GM23248 (cell line): ENCODE data around the gene FIS1. TPM values are rescaled to one million over a fixed set of nuclear protein-coding genes. Genes with fewer than 3 reads are reported as not detected.
"Not testable (repeated sequence)": the region's sequence is repeated elsewhere in the genome, so short reads cannot be mapped to it uniquely, and the experiment has no call there.

Experiments used
- DNase-seq: peaks from one replicate; pipeline ENCODE4 v3.0.0-alpha.2; 2015
- H2AFZ ChIP-seq: fragments of 200-600 bp; sonication (generic); 2 replicates; pipeline ENCODE4 v1.6.1; 2016; ENCODE audit warnings: antibody characterized with exemption
- H3F3A ChIP-seq: fragments of 200-600 bp; sonication (generic); 2 replicates; pipeline ENCODE4 v1.6.1; 2016; ENCODE audit warnings: mild to moderate bottlenecking, antibody characterized with exemption, mixed run types; ENCODE audit not compliant: insufficient read depth
- H3K27ac ChIP-seq: fragments of 200-600 bp; sonication (generic); 2 replicates; pipeline ENCODE4 v1.5.1; 2016; ENCODE audit warnings: mild to moderate bottlenecking
- H3K27me3 ChIP-seq: fragments of 200-600 bp; sonication (generic); replicated peaks from 2 replicates; pipeline ENCODE4 v1.6.1; 2016; ENCODE audit warnings: mild to moderate bottlenecking; ENCODE audit not compliant: insufficient read depth
- H3K36me3 ChIP-seq: fragments of 200-600 bp; sonication (generic); 2 replicates; pipeline ENCODE4 v1.6.1; 2016; ENCODE audit warnings: low read depth, mild to moderate bottlenecking
- H3K4me1 ChIP-seq: fragments of 200-600 bp; sonication (generic); 2 replicates; pipeline ENCODE4 v1.6.1; 2016; ENCODE audit warnings: mild to moderate bottlenecking; ENCODE audit not compliant: insufficient read depth
- H3K4me2 ChIP-seq: fragments of 200-600 bp; sonication (generic); one replicate; pipeline ENCODE4 v1.6.1; 2016; ENCODE audit warnings: mild to moderate bottlenecking; ENCODE audit not compliant: unreplicated experiment
- H3K4me3 ChIP-seq: fragments of 200-600 bp; sonication (generic); 2 replicates; pipeline ENCODE4 v1.5.1; 2016; ENCODE audit warnings: mild to moderate bottlenecking
- H3K79me2 ChIP-seq: fragments of 200-600 bp; sonication (generic); 2 replicates; pipeline ENCODE4 v1.6.1; 2016; ENCODE audit warnings: mild to moderate bottlenecking; ENCODE audit not compliant: insufficient read depth
- H3K9ac ChIP-seq: fragments of 200-600 bp; sonication (generic); 2 replicates; pipeline ENCODE4 v1.6.1; 2016; ENCODE audit warnings: mild to moderate bottlenecking
- H3K9me2 ChIP-seq: fragments of 200-600 bp; sonication (generic); 2 replicates; pipeline ENCODE4 v1.6.1; 2016; ENCODE audit warnings: mixed run types, mild to moderate bottlenecking, moderate library complexity; ENCODE audit not compliant: insufficient read depth
- H3K9me3 ChIP-seq: fragments of 200-600 bp; sonication (generic); one replicate; pipeline ENCODE4 v1.6.1; 2017; ENCODE audit warnings: low read depth
- H4K20me1 ChIP-seq: fragments of 200-600 bp; sonication (generic); 2 replicates; pipeline ENCODE4 v1.6.0; 2016; ENCODE audit not compliant: insufficient read depth
- EZH2 ChIP-seq: fragments of 200-600 bp; sonication (generic); IDR thresholded peaks from 2 replicates; pipeline ENCODE4 v1.6.1; 2018; ENCODE audit warnings: antibody characterized with exemption, mild to moderate bottlenecking; ENCODE audit not compliant: insufficient read depth, poor library complexity, severe bottlenecking
- EZH2phosphoT487 ChIP-seq: fragments of 200-600 bp; sonication (generic); IDR thresholded peaks from 2 replicates; pipeline ENCODE4 v1.6.1; 2018; ENCODE audit warnings: antibody characterized with exemption, moderate library complexity, mild to moderate bottlenecking, low read depth; ENCODE audit not compliant: insufficient read depth
- WGBS, 2 experiments: methylation state at CpG; one replicate each; pipeline ENCODE4 v1.1.6; 2015 to 2017; ENCODE audit warnings: low lambda C conversion rate in 2 of 2, low coverage in 1 of 2; ENCODE audit errors: missing lambda C conversion rate in 2 of 2; 5-methylcytosine and 5-hydroxymethylcytosine counted together
- in situ Hi-C: fragments of 300-500 bp; cut with MboI; formaldehyde crosslinking; loops from 2 replicates; pipeline ENCODE4 v1.15.0; 2020
- polyA plus RNA-seq: library from polyadenylated mRNA; unstranded; fragments of >200 nt; fragmentation: Nextera tagmentation; extraction: Ambion mirVana; gene quantifications from 2 replicates; pipeline ENCODE4 v1.2.1, GENCODE V29; 2016
- total RNA-seq: library from RNA; depleted of rRNA; stranded (reverse); fragments of >200 nt; shearing (Covaris generic); gene quantifications from 2 replicates; pipeline ENCODE4 v1.2.3, GENCODE V29; 2014

Gene FIS1
- total and polyA plus RNA-seq, 2 experiments from 2014 or later: 193 to 235 TPM

DNA sequence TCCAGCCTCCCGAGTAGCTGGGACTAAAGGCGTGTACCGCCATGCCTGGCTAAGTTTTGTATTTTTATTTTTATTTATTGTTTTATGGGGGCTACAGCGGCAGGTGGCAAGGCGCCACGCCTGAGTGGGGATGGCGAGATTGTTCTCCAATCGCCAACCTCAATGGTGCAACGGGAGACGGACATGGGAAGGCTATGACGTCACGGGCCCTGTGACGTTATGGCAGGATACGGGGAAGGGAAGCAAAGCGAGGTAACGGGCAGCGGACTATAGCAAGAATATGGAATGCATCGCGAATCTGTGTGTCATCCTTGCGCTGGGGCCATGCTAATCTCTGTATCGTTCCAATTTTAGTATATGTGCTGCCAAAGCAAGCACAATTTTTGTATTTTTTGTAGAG lies 24.8 kb upstream of the FIS1 start:
- Histone ChIP-seq H3K4me1 (no peaks in the 10 kb centered on the region), H3K4me3 (no peak overlapping the region), H2AFZ (no peak overlapping the region), H3K27me3 (peaks cover 20% of the 10 kb centered on the region; the same call in 1 of the 2 replicates), H3K9me3 (no peaks in the 10 kb centered on the region), H3K9ac (no peak overlapping the region), H4K20me1 (no peaks in the 10 kb centered on the region), H3F3A (no peaks in the 10 kb centered on the region), H3K9me2 (no peaks in the 10 kb centered on the region), H3K36me3 (no peaks in the 10 kb centered on the region), H3K27ac (no peak overlapping the region), H3K4me2 (no peak overlapping the region), H3K79me2 (no peaks in the 10 kb centered on the region)
- WGBS, 2 experiments: 72 to 77% methylated on average over 21 of the region's 21 CpGs
- DNase-seq: no peak
- TF ChIP-seq EZH2phosphoT487 (no peak), EZH2 (no peak)
- in situ Hi-C loops: no loop called here

DNA sequence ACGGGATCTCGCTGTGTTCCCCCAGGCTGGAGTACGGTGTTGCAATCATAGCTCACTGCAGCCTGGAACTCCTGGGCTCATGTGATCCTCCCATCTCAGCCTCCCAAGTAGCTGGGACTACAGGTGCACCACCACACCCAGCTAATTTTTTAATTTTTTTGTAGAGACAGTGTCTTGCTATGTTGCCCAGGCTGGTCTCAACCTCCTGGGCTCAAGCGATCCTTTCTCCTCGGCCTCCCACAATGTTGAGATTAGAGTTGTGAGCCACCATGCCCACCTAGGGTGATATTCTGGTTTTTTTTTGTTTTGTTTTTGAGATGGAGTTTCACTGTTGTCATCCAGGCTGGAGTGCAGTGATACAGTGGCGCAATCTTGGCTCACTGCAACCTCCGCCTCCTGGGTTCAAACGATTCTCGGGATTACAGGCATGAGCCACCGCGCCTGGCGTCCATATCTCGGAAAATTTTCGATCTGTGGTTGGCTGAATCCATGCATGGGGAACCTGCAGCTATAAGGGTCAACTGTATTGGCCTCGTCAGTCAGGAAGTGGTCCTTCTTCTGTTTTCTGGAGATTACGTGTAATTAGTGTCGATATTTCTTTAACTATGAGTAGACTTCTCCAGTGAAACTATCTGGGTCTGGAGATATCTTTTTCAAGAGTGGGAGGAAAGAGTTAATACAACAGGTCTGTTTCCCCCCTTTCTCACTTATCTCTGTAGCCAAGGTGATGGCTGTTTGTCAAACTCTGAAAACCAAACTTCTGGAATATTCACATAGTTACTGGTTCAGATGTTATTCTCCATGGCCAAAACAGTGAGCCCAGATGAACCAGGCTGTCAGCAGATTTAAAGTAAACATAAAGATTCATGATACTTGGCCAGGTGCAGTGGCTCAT lies 21.0 kb upstream of the FIS1 start:
- Histone ChIP-seq H3K36me3 (no peaks in the 10 kb centered on the region), H3K4me2 (no peak overlapping the region), H2AFZ (no peak overlapping the region), H3F3A (no peaks in the 10 kb centered on the region), H3K79me2 (no peaks in the 10 kb centered on the region), H3K4me3 (no peak overlapping the region), H3K4me1 (0 out of 2 replicates have a peak, but pooled peaks cover 3% of the 10 kb centered on the region), H3K27me3 (no peaks in the 10 kb centered on the region; the same call in 1 of the 2 replicates), H3K9ac (no peak overlapping the region), H3K27ac (no peak overlapping the region), H3K9me3 (no peaks in the 10 kb centered on the region), H3K9me2 (no peaks in the 10 kb centered on the region), H4K20me1 (no peaks in the 10 kb centered on the region)
- TF ChIP-seq EZH2: no peak
- TF ChIP-seq EZH2phosphoT487: no peak
- 73 to 77% methylated on average over 17 of the region's 17 CpGs for WGBS, 2 experiments
- no peak for DNase-seq
- in situ Hi-C loops: no loop called here

DNA sequence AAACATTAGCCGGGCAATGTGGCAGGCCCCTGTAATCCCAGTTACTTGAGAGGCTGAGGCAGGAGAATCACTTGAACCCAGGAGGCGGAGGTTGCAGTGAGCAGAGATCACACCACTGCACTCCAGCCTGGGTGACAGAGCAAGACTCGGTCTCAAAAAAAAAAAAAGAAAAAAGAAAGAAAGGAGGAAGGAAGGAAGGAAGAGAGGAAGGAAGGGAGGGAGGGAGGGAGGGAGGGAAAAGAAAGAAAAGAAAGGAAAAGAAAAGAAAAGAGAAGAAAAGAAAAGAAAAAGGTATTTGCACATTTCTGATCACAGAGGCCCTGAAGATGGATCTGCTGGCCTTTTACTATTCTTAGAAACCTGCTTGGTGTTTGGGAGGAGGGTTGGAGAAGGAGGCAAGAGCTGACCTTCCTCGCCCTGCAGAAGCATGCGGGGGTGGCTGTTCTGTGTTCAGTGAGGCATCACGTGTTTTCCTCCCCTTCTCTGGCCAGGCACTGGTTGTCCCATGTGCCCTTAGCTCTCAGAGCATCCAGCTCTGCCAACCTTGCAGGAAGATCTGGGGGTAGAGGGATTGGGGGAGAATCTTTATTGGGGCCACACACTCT lies 19.3 kb upstream of the FIS1 start:
- H3K4me1 ChIP-seq, H3K4me2 ChIP-seq, in situ Hi-C loops, H2AFZ ChIP-seq, H3K9me2 ChIP-seq, H3K36me3 ChIP-seq, H3F3A ChIP-seq, H3K27me3 ChIP-seq, H3K27ac ChIP-seq, H3K9ac ChIP-seq, H3K4me3 ChIP-seq, H3K79me2 ChIP-seq, H3K9me3 ChIP-seq, H4K20me1 ChIP-seq: not testable (repeated sequence)
- 44 to 58% methylated on average over 6 of the region's 6 CpGs for WGBS, 2 experiments
- peak; percentile 36 for DNase-seq

DNA sequence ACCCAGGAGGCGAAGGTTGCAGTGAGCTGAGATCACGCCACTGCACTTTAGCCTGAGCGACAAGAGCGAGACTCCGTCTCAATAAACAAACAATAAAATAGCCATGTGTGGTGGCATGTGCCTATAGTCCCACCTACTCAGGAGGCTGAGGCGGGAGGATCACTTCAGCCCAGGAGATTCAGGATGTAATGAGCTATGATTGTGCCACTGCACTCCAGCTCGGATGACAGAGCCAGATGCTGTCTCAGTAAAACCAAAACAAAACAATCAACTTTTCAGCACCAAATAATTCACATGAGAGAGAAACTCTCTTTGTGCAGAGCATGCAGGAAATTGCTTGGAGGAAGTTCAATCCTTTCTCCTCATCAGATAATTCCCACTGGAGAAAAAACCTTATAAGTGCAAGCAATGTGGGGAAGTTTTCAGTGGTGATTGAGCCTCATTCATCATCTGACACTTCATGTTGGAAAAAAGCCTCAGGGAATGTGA lies 13.4 kb upstream of the FIS1 start:
- no peaks in the 10 kb centered on the region for H3K9me2 ChIP-seq
- peak; percentile 28 for DNase-seq
- no peaks in the 10 kb centered on the region for H4K20me1 ChIP-seq
- no peaks in the 10 kb centered on the region for H3K4me1 ChIP-seq
- no peaks in the 10 kb centered on the region for H3K36me3 ChIP-seq
- H3K27ac ChIP-seq: no peak overlapping the region
- in situ Hi-C loops: no loop called here
- no peaks in the 10 kb centered on the region for H3F3A ChIP-seq
- H2AFZ ChIP-seq: no peak overlapping the region
- no peak overlapping the region for H3K4me2 ChIP-seq
- H3K4me3 ChIP-seq: no peak overlapping the region
- no peak for TF ChIP-seq EZH2
- no peak for TF ChIP-seq EZH2phosphoT487
- H3K79me2 ChIP-seq: no peaks in the 10 kb centered on the region
- no peak overlapping the region for H3K9ac ChIP-seq
- H3K9me3 ChIP-seq: no peaks in the 10 kb centered on the region
- H3K27me3 ChIP-seq: peaks cover 3% of the 10 kb centered on the region; the same call in 1 of the 2 replicates
- 16 to 19% methylated on average over 7 of the region's 7 CpGs for WGBS, 2 experiments
